Breast epithelium (tissue), 3 donors: ENCODE results near the gene SF3A1.

Experiments
- CTCF ChIP-seq, 3 donors: fragments of 450-650 bp; IDR thresholded peaks; one replicate each; pipeline ENCODE4 v1.5.1; 2016 to 2017; ENCODE audit warnings: antibody characterized with exemption in 3 of 3, mild to moderate bottlenecking in 3 of 3, moderate library complexity in 3 of 3
- POLR2A ChIP-seq: fragments of 450-650 bp; IDR thresholded peaks from one replicate; pipeline ENCODE4 v1.6.1; 2016; ENCODE audit warnings: antibody characterized with exemption, mild to moderate bottlenecking, moderate library complexity

- no peak for TF ChIP-seq POLR2A
- no peak for TF ChIP-seq CTCF (IDR thresholded peaks at IDR 0.05)
Observed at GRCh38 chr22:30399718-30400117, 43.0 kb upstream of the SF3A1 start.
